T-helper 17 cell (primary cell): ENCODE data around the gene B3GNT5. TPM values are rescaled to one million over a fixed set of nuclear protein-coding genes. Genes with fewer than 3 reads are reported as not detected.

ENCODE experiments used
- ATAC-seq: fragments of 150-1000 bp; cut with Tn5 transposase; 2 replicates; pipeline ENCODE4 v1.10.0; 2021; ENCODE audit warnings: mild to moderate bottlenecking, moderate library complexity
- DNase-seq, 3 donors: peaks; one replicate each; pipeline versions ENCODE4 v3.0.0 to v3.0.0-alpha.2; 2020 to 2021
- H3K9me3 ChIP-seq: one replicate; pipeline ENCODE4 v1.7.0; 2013; ENCODE audit warnings: low read length, mild to moderate bottlenecking; ENCODE audit not compliant: control insufficient read depth, poor library complexity, severe bottlenecking
- H3K27ac Mint-ChIP-seq: one replicate; pipeline ENCODE4 v1.8.0; 2022; ENCODE audit warnings: mild to moderate bottlenecking, moderate library complexity, mixed read lengths
- H3K27me3 Mint-ChIP-seq: one replicate; pipeline ENCODE4 v1.8.0; 2022; ENCODE audit warnings: mixed read lengths
- H3K36me3 Mint-ChIP-seq: one replicate; pipeline ENCODE4 v1.8.0; 2022; ENCODE audit warnings: low read depth, mixed read lengths
- H3K4me1 Mint-ChIP-seq: one replicate; pipeline ENCODE4 v1.8.0; 2022; ENCODE audit warnings: mild to moderate bottlenecking, mixed read lengths
- H3K4me3 Mint-ChIP-seq: one replicate; pipeline ENCODE4 v1.8.0; 2022; ENCODE audit warnings: mild to moderate bottlenecking, moderate library complexity, mixed read lengths
- total RNA-seq, 4 donors: library from RNA in 2 of 4; stranded (reverse) in 2 of 4; gene quantifications; one replicate each; pipeline ENCODE4 v1.2.3 and lab custom pipeline; 2022 to 2026

Gene B3GNT5
- total RNA-seq, 2 donors from 2014 or later: 1.6 to 2.1 TPM

- DNase-seq (no peak), ATAC-seq (no peak)
- peaks cover 11% of the 10 kb centered on the region for H3K36me3 Mint-ChIP-seq
- H3K27ac Mint-ChIP-seq: no peak overlapping the region
- no peak overlapping the region for H3K4me3 Mint-ChIP-seq
- no peaks in the 10 kb centered on the region for H3K9me3 ChIP-seq
- peaks cover 5% of the 10 kb centered on the region for H3K27me3 Mint-ChIP-seq
- H3K4me1 Mint-ChIP-seq: peaks cover 3% of the 10 kb centered on the region
Observed at GRCh38 chr3:183275937-183276336, 22.9 kb downstream of the B3GNT5 start.

GRCh38 chr3:183277260-183277659 lies 24.2 kb downstream of the B3GNT5 start:
- Mint-ChIP-seq H3K27me3 (peaks cover 5% of the 10 kb centered on the region), H3K4me3 (no peak overlapping the region), H3K36me3 (peaks cover 9% of the 10 kb centered on the region), H3K27ac (no peak overlapping the region), H3K4me1 (peaks cover 3% of the 10 kb centered on the region)
- ATAC-seq: no peak
- H3K9me3 ChIP-seq: no peaks in the 10 kb centered on the region
- DNase-seq: no peak

GRCh38 chr3:183278479-183279088 lies 25.5 kb downstream of the B3GNT5 start:
- no peaks in the 10 kb centered on the region for H3K9me3 ChIP-seq
- DNase-seq (no peak), ATAC-seq (no peak)
- H3K27me3 Mint-ChIP-seq: peaks cover 5% of the 10 kb centered on the region
- peaks cover 7% of the 10 kb centered on the region for H3K36me3 Mint-ChIP-seq
- peaks cover 3% of the 10 kb centered on the region for H3K4me1 Mint-ChIP-seq
- H3K4me3 Mint-ChIP-seq: no peak overlapping the region
- no peak overlapping the region for H3K27ac Mint-ChIP-seq

GRCh38 chr3:183279371-183279770 lies 26.3 kb downstream of the B3GNT5 start:
- ATAC-seq (no peak), DNase-seq (no peak)
- Mint-ChIP-seq H3K36me3 (peaks cover 7% of the 10 kb centered on the region), H3K27ac (no peak overlapping the region), H3K4me1 (peaks cover 3% of the 10 kb centered on the region), H3K27me3 (peaks cover 5% of the 10 kb centered on the region), H3K4me3 (no peak overlapping the region)
- H3K9me3 ChIP-seq: no peaks in the 10 kb centered on the region

- no peak overlapping the region for H3K27ac Mint-ChIP-seq
Observed at GRCh38 chr3:183281126-183281797, 28.2 kb downstream of the B3GNT5 start.

GRCh38 chr3:183283886-183284285 lies 30.8 kb downstream of the B3GNT5 start:
- DNase-seq (no peak), ATAC-seq (no peak)
- H3K36me3 Mint-ChIP-seq: no peaks in the 10 kb centered on the region
- no peak overlapping the region for H3K4me3 Mint-ChIP-seq
- H3K27ac Mint-ChIP-seq: peak overlapping the region; percentile 96
- H3K9me3 ChIP-seq: no peaks in the 10 kb centered on the region
- H3K27me3 Mint-ChIP-seq: no peaks in the 10 kb centered on the region
- H3K4me1 Mint-ChIP-seq: peaks cover 17% of the 10 kb centered on the region

More at GRCh38 chr3:183281126-183281797, 28.2 kb downstream of the B3GNT5 start:
- no peak overlapping the region for H3K4me3 Mint-ChIP-seq
- peaks cover 8% of the 10 kb centered on the region for H3K4me1 Mint-ChIP-seq
- no peaks in the 10 kb centered on the region for H3K9me3 ChIP-seq
- H3K36me3 Mint-ChIP-seq: peaks cover 2% of the 10 kb centered on the region
- H3K27me3 Mint-ChIP-seq: no peaks in the 10 kb centered on the region
- ATAC-seq (no peak), DNase-seq (no peak)

- H3K27me3 Mint-ChIP-seq: no peaks in the 10 kb centered on the region
- DNase-seq: no peak
- peaks cover 17% of the 10 kb centered on the region for H3K4me1 Mint-ChIP-seq
- no peaks in the 10 kb centered on the region for H3K9me3 ChIP-seq
- ATAC-seq: no peak
- H3K4me3 Mint-ChIP-seq: no peak overlapping the region
- H3K36me3 Mint-ChIP-seq: no peaks in the 10 kb centered on the region
- H3K27ac Mint-ChIP-seq: peak overlapping the region; percentile 96
Observed at GRCh38 chr3:183284570-183284969, 31.5 kb downstream of the B3GNT5 start.

- H3K9me3 ChIP-seq: no peaks in the 10 kb centered on the region
- H3K4me3 Mint-ChIP-seq: peak overlapping the region; percentile 73
- ATAC-seq (no peak), DNase-seq (no peak)
- H3K27ac Mint-ChIP-seq: peak overlapping the region; percentile 96
- H3K27me3 Mint-ChIP-seq: no peaks in the 10 kb centered on the region
- no peaks in the 10 kb centered on the region for H3K36me3 Mint-ChIP-seq
- H3K4me1 Mint-ChIP-seq: peaks cover 17% of the 10 kb centered on the region
Observed at GRCh38 chr3:183285318-183285717, 32.3 kb downstream of the B3GNT5 start.

GRCh38 chr3:183285828-183286457 lies 32.9 kb downstream of the B3GNT5 start:
- DNase-seq (peak; percentile 75 to 85 (median 85)), ATAC-seq (peak; percentile 98)
- Mint-ChIP-seq H3K4me3 (peak overlapping the region; percentile 73), H3K36me3 (no peaks in the 10 kb centered on the region), H3K27ac (peak overlapping the region; percentile 96), H3K27me3 (no peaks in the 10 kb centered on the region), H3K4me1 (peaks cover 17% of the 10 kb centered on the region)
- no peaks in the 10 kb centered on the region for H3K9me3 ChIP-seq

GRCh38 chr3:183287301-183287971 lies 34.4 kb downstream of the B3GNT5 start:
- DNase-seq (no peak), ATAC-seq (no peak)
- peaks cover 3% of the 10 kb centered on the region for H3K36me3 Mint-ChIP-seq

GRCh38 chr3:183288117-183288516 lies 35.1 kb downstream of the B3GNT5 start:
- H3K9me3 ChIP-seq: no peaks in the 10 kb centered on the region
- Mint-ChIP-seq H3K27ac (peak overlapping the region; percentile 96), H3K4me3 (no peak overlapping the region), H3K36me3 (peaks cover 5% of the 10 kb centered on the region), H3K4me1 (peaks cover 17% of the 10 kb centered on the region), H3K27me3 (no peaks in the 10 kb centered on the region)
- DNase-seq: no peak
- no peak for ATAC-seq

More at GRCh38 chr3:183287301-183287971, 34.4 kb downstream of the B3GNT5 start:
- peaks cover 17% of the 10 kb centered on the region for H3K4me1 Mint-ChIP-seq
- no peaks in the 10 kb centered on the region for H3K9me3 ChIP-seq
- H3K27ac Mint-ChIP-seq: peak overlapping the region; percentile 96
- H3K27me3 Mint-ChIP-seq: no peaks in the 10 kb centered on the region
- no peak overlapping the region for H3K4me3 Mint-ChIP-seq

- no peak for DNase-seq
- Mint-ChIP-seq H3K27ac (peak overlapping the region; percentile 85), H3K4me1 (peaks cover 17% of the 10 kb centered on the region), H3K36me3 (peaks cover 5% of the 10 kb centered on the region), H3K27me3 (no peaks in the 10 kb centered on the region), H3K4me3 (no peak overlapping the region)
- ATAC-seq: no peak
- no peaks in the 10 kb centered on the region for H3K9me3 ChIP-seq
Observed at GRCh38 chr3:183290216-183290615, 37.2 kb downstream of the B3GNT5 start.

- no peak overlapping the region for H3K4me3 Mint-ChIP-seq
- DNase-seq (no peak), ATAC-seq (no peak)
- H3K4me1 Mint-ChIP-seq: peaks cover 10% of the 10 kb centered on the region
- H3K27ac Mint-ChIP-seq: peak overlapping the region; percentile 85
- no peaks in the 10 kb centered on the region for H3K9me3 ChIP-seq
- no peaks in the 10 kb centered on the region for H3K27me3 Mint-ChIP-seq
- H3K36me3 Mint-ChIP-seq: peaks cover 11% of the 10 kb centered on the region
Observed at GRCh38 chr3:183291497-183292031, 38.5 kb downstream of the B3GNT5 start.
